ENCODE results near the gene RPS19. TPM values are rescaled to one million over a fixed set of nuclear protein-coding genes. Genes with fewer than 3 reads are reported as not detected.
"Not testable (repeated sequence)": the region's sequence is repeated elsewhere in the genome, so short reads cannot be mapped to it uniquely, and the experiment has no call there.

Gene RPS19
- total RNA-seq, 2 donors from 2014 or later: 1,532 to 1,595 TPM

GRCh38 chr19:41863209-41863931, 3.3 kb downstream of the RPS19 start:
- Mint-ChIP-seq H3K4me1 (ENCODE audit: low read depth in 2 of 2) (peaks cover 46 to 64% of the 10 kb centered on the region in 2 donors), H3K9me3 (no peaks in the 10 kb centered on the region), H3K4me3 (peak overlapping the region; percentile 94), H3K27me3 (no peaks in the 10 kb centered on the region), H3K36me3 (peaks cover 29% of the 10 kb centered on the region), H3K27ac (peak overlapping the region; percentile 73 to 93)
- ATAC-seq (no peak), DNase-seq (ENCODE audit: low spot score) (peak; percentile 55)

- peak; percentile 28 for DNase-seq (ENCODE audit: low spot score)
- peaks cover 29% of the 10 kb centered on the region for H3K36me3 Mint-ChIP-seq
These were observed 4.3 kb downstream of the RPS19 start for GRCh38 chr19:41864374-41864773.

GRCh38 chr19:41866284-41866683, 6.2 kb downstream of the RPS19 start:
- Mint-ChIP-seq H3K4me3 (peak overlapping the region; percentile 38), H3K27ac (peak overlapping the region in 1 of 2 donors; percentile 43), H3K4me1 (ENCODE audit: low read depth in 2 of 2) (peaks cover 47 to 66% of the 10 kb centered on the region in 2 donors), H3K27me3 (no peaks in the 10 kb centered on the region), H3K9me3 (no peaks in the 10 kb centered on the region), H3K36me3 (peaks cover 26% of the 10 kb centered on the region)
- ATAC-seq (no peak), DNase-seq (ENCODE audit: low spot score) (peak; percentile 32)

More at GRCh38 chr19:41864374-41864773, 4.3 kb downstream of the RPS19 start:
- Mint-ChIP-seq H3K4me3 (peak overlapping the region; percentile 71), H3K4me1 (ENCODE audit: low read depth in 2 of 2) (peaks cover 49 to 66% of the 10 kb centered on the region in 2 donors), H3K9me3 (no peaks in the 10 kb centered on the region), H3K27ac (peak overlapping the region; percentile 73 to 93), H3K27me3 (no peaks in the 10 kb centered on the region)
- ATAC-seq: no peak

GRCh38 chr19:41868120-41868988, 8.3 kb downstream of the RPS19 start:
- ATAC-seq (no peak), DNase-seq (ENCODE audit: low spot score) (no peak)
- Mint-ChIP-seq H3K9me3 (no peaks in the 10 kb centered on the region), H3K4me3 (peak overlapping the region; percentile 57), H3K4me1 (ENCODE audit: low read depth in 2 of 2) (peaks cover 46 to 64% of the 10 kb centered on the region in 2 donors), H3K27ac (peak overlapping the region; percentile 92 to 97), H3K36me3 (peaks cover 16% of the 10 kb centered on the region), H3K27me3 (no peaks in the 10 kb centered on the region)

- Mint-ChIP-seq H3K27me3 (no peaks in the 10 kb centered on the region), H3K4me3 (peak overlapping the region; percentile 27), H3K9me3 (no peaks in the 10 kb centered on the region), H3K36me3 (peaks cover 13% of the 10 kb centered on the region), H3K4me1 (ENCODE audit: low read depth in 2 of 2) (peaks cover 43 to 60% of the 10 kb centered on the region in 2 donors), H3K27ac (peak overlapping the region; percentile 92 to 97)
- DNase-seq (ENCODE audit: low spot score) (no peak), ATAC-seq (no peak)
These were observed 8.9 kb downstream of the RPS19 start for GRCh38 chr19:41868989-41869300.

GRCh38 chr19:41869374-41869955, 9.4 kb downstream of the RPS19 start:
- ATAC-seq (no peak), DNase-seq (ENCODE audit: low spot score) (no peak)
- H3K9me3 Mint-ChIP-seq: no peaks in the 10 kb centered on the region
- H3K4me3 Mint-ChIP-seq: no peak overlapping the region
- no peaks in the 10 kb centered on the region for H3K27me3 Mint-ChIP-seq
- peak overlapping the region; percentile 92 to 97 for H3K27ac Mint-ChIP-seq
- peaks cover 38 to 55% of the 10 kb centered on the region in 2 donors for H3K4me1 Mint-ChIP-seq (ENCODE audit: low read depth in 2 of 2)
- H3K36me3 Mint-ChIP-seq: peaks cover 13% of the 10 kb centered on the region

- no peak for ATAC-seq
- peaks cover 13% of the 10 kb centered on the region for H3K36me3 Mint-ChIP-seq
- peaks cover 38 to 54% of the 10 kb centered on the region in 2 donors for H3K4me1 Mint-ChIP-seq (ENCODE audit: low read depth in 2 of 2)
- peak overlapping the region; percentile 67 for H3K4me3 Mint-ChIP-seq
- H3K9me3 Mint-ChIP-seq: no peaks in the 10 kb centered on the region
- DNase-seq (ENCODE audit: low spot score): no peak
- no peaks in the 10 kb centered on the region for H3K27me3 Mint-ChIP-seq
- peak overlapping the region; percentile 92 to 97 for H3K27ac Mint-ChIP-seq
These were observed 10.4 kb downstream of the RPS19 start for GRCh38 chr19:41870401-41870873.

GRCh38 chr19:41871573-41872383, 11.7 kb downstream of the RPS19 start:
- peak overlapping the region; percentile 84 for H3K4me3 Mint-ChIP-seq
- no peaks in the 10 kb centered on the region for H3K27me3 Mint-ChIP-seq
- ATAC-seq (peak; percentile 85 to 88), DNase-seq (ENCODE audit: low spot score) (peak; percentile 85)
- peak overlapping the region; percentile 92 to 97 for H3K27ac Mint-ChIP-seq
- peaks cover 13% of the 10 kb centered on the region for H3K36me3 Mint-ChIP-seq
- no peaks in the 10 kb centered on the region for H3K9me3 Mint-ChIP-seq
- peaks cover 43 to 54% of the 10 kb centered on the region in 2 donors for H3K4me1 Mint-ChIP-seq (ENCODE audit: low read depth in 2 of 2)

- peaks cover 13% of the 10 kb centered on the region for H3K36me3 Mint-ChIP-seq
- H3K27ac Mint-ChIP-seq: peak overlapping the region; percentile 92 to 97
- H3K9me3 Mint-ChIP-seq: no peaks in the 10 kb centered on the region
- ATAC-seq (no peak), DNase-seq (ENCODE audit: low spot score) (no peak)
- no peaks in the 10 kb centered on the region for H3K27me3 Mint-ChIP-seq
- H3K4me3 Mint-ChIP-seq: peak overlapping the region; percentile 20
- peaks cover 46 to 54% of the 10 kb centered on the region in 2 donors for H3K4me1 Mint-ChIP-seq (ENCODE audit: low read depth in 2 of 2)
These were observed 12.3 kb downstream of the RPS19 start for GRCh38 chr19:41872384-41872774.

- peak overlapping the region; percentile 92 to 97 for H3K27ac Mint-ChIP-seq
- no peak for ATAC-seq
- no peaks in the 10 kb centered on the region for H3K9me3 Mint-ChIP-seq
- no peaks in the 10 kb centered on the region for H3K27me3 Mint-ChIP-seq
- no peak for DNase-seq (ENCODE audit: low spot score)
- H3K36me3 Mint-ChIP-seq: peaks cover 8% of the 10 kb centered on the region
- H3K4me3 Mint-ChIP-seq: peak overlapping the region; percentile 49
- peaks cover 48 to 49% of the 10 kb centered on the region in 2 donors for H3K4me1 Mint-ChIP-seq (ENCODE audit: low read depth in 2 of 2)
These were observed 13.0 kb downstream of the RPS19 start for GRCh38 chr19:41872775-41873647.

GRCh38 chr19:41875973-41876372, 15.9 kb downstream of the RPS19 start:
- H3K4me1 Mint-ChIP-seq (ENCODE audit: low read depth in 2 of 2): peaks cover 31 to 49% of the 10 kb centered on the region in 2 donors

More at GRCh38 chr19:41875973-41876372, 15.9 kb downstream of the RPS19 start:
- not testable (repeated sequence) for DNase-seq (ENCODE audit: low spot score); H3K36me3 Mint-ChIP-seq; ATAC-seq; H3K9me3 Mint-ChIP-seq; H3K27me3 Mint-ChIP-seq
- peak overlapping the region; percentile 87 to 88 for H3K27ac Mint-ChIP-seq
- peak overlapping the region; percentile 69 for H3K4me3 Mint-ChIP-seq

Measured in natural killer cell treated with Interleukin-12 subunit alpha and Interleukin-12 subunit beta and Interleukin-15 and Interleukin-18, amount 100 ng/mL, for 72 hours (primary cell).